GM12878 (cell line): Measurements from ENCODE around the gene DIDO1. TPM values are rescaled to one million over a fixed set of nuclear protein-coding genes. Genes with fewer than 3 reads are reported as not detected.
"Not testable (repeated sequence)": the region's sequence is repeated elsewhere in the genome, so short reads cannot be mapped to it uniquely, and the experiment has no call there.

Experiments used
- ATAC-seq: fragments of 200-7000 bp; cut with Tn5 transposase; 3 replicates; pipeline ENCODE4 v1.9.1; 2020; ENCODE audit warnings: mild to moderate bottlenecking, moderate library complexity
- BruUV-seq: library from RNA; stranded (reverse); fragments of 400-500 nt; replicated peaks from 2 replicates; lab custom pipeline; 2021; lab: Mats Ljungman, UMichigan
- CTCF ChIA-PET: fragments of 300-600 bp; sonication (Branson Sonifier 250); formaldehyde crosslinking; extraction: SDS; loops from one replicate; lab custom pipeline; 2021; ENCODE audit warnings: inconsistent platforms; lab: Yijun Ruan, JAX
- POLR2A ChIA-PET: fragments of 350-600 bp; formaldehyde crosslinking; extraction: SDS; loops from one replicate; lab custom pipeline; 2021; ENCODE audit warnings: inconsistent platforms; lab: Charles Lee
- RAD21 ChIA-PET: fragments of 300-600 bp; sonication (Branson Sonifier 250); formaldehyde crosslinking; loops from one replicate; lab custom pipeline; 2023; ENCODE audit warnings: antibody characterized with exemption; ENCODE audit not compliant: unreplicated experiment; lab: Charles Lee
- SMC1A ChIA-PET: fragments of 300-600 bp; sonication (Branson Sonifier 250); formaldehyde crosslinking; loops from one replicate; lab custom pipeline; 2023; ENCODE audit not compliant: unreplicated experiment, uncharacterized antibody; lab: Charles Lee
- DNase-seq: peaks from one replicate; pipeline ENCODE4 v3.0.0-alpha.2; 2011; ENCODE audit warnings: low read depth, low spot score
- FAIRE-seq: peaks from 3 replicates; lab custom pipeline; 2011; peaks lifted over from hg19 to GRCh38; lab: Jason Lieb, UNC
- H2AFZ ChIP-seq: 2 replicates; pipeline ENCODE4 v1.6.0; 2011; ENCODE audit warnings: low read depth, low read length, control low read depth; ENCODE audit not compliant: control insufficient read depth
- H3K27ac ChIP-seq: 2 replicates; pipeline ENCODE4 v1.5.1; 2011; ENCODE audit warnings: control low read depth; ENCODE audit not compliant: control insufficient read depth, insufficient read depth
- H3K27me3 ChIP-seq, 2 experiments: replicated peaks in 1 of 2; 2 replicates each; pipeline versions ENCODE4 v1.6.0 to v1.6.1; 2011; ENCODE audit warnings: low read length in 1 of 2; ENCODE audit not compliant: control insufficient read depth in 2 of 2, insufficient read depth in 2 of 2
- H3K36me3 ChIP-seq, 2 experiments: 2 replicates each; pipeline ENCODE4 v1.5.1; 2011; ENCODE audit warnings: low read length in 1 of 2; ENCODE audit not compliant: control insufficient read depth in 2 of 2, insufficient read depth in 2 of 2
- H3K4me1 ChIP-seq: 2 replicates; pipeline ENCODE4 v1.6.1; 2011; ENCODE audit warnings: mild to moderate bottlenecking, low read length, moderate library complexity, mixed read lengths; ENCODE audit not compliant: control insufficient read depth, insufficient read depth
- H3K4me2 ChIP-seq: 2 replicates; pipeline ENCODE4 v1.6.0; 2011; ENCODE audit warnings: control low read depth; ENCODE audit not compliant: control insufficient read depth, insufficient read depth
- H3K4me3 ChIP-seq: fragments of 200-600 bp; sonication (generic); 2 replicates; pipeline ENCODE4 v1.5.1; 2016
- H3K79me2 ChIP-seq: 2 replicates; pipeline ENCODE4 v1.6.0; 2011; ENCODE audit warnings: low read length; ENCODE audit not compliant: control insufficient read depth, insufficient read depth
- H3K9ac ChIP-seq: 2 replicates; pipeline ENCODE4 v1.8.0; 2011; ENCODE audit warnings: low read length, control low read depth, mixed read lengths; ENCODE audit not compliant: control insufficient read depth, insufficient read depth
- H3K9me3 ChIP-seq: replicated peaks from 3 replicates; pipeline ENCODE4 v1.5.1; 2011; ENCODE audit warnings: mild to moderate bottlenecking, low read length; ENCODE audit not compliant: control insufficient read depth, insufficient read depth
- H4K20me1 ChIP-seq: 2 replicates; pipeline ENCODE4 v1.6.0; 2011; ENCODE audit not compliant: control insufficient read depth, insufficient read depth
- POLR2A ChIP-seq: IDR thresholded peaks from 2 replicates; pipeline ENCODE4 v1.6.1; 2011; ENCODE audit warnings: low read depth, mild to moderate bottlenecking, low read length
- POU2F2 ChIP-seq: IDR thresholded peaks from 3 replicates; pipeline ENCODE4 v1.6.1; 2011; ENCODE audit warnings: low read depth, mild to moderate bottlenecking, low read length, borderline replicate concordance
- WGBS: methylation state at CpG from one replicate; pipeline ENCODE4 v1.1.6; 2016; ENCODE audit warnings: low lambda C conversion rate; ENCODE audit not compliant: insufficient replicate concordance, insufficient coverage; ENCODE audit errors: missing lambda C conversion rate; 5-methylcytosine and 5-hydroxymethylcytosine counted together
- in situ Hi-C: fragments of 300-500 bp; cut with MboI; formaldehyde crosslinking; loops from 9 replicates; pipeline ENCODE4 v1.14.3; 2018; ENCODE audit warnings: mixed read lengths
- intact Hi-C: fragments of 100-400 bp; cut with micrococcal nuclease; formaldehyde crosslinking; loops from one replicate; pipeline ENCODE4 v1.14.2; 2022; ENCODE audit not compliant: unreplicated experiment
- polyA plus RNA-seq, 11 experiments: library from polyadenylated mRNA; depleted of rRNA in 4 of 11; unstranded in 6 of 11; stranded (reverse) in 5 of 11; fragments of >200 nt; fragmentation: Nextera tagmentation in 4 of 11; fragmentation: Illumina TruSeq in 1 of 11; extraction: Ambion mirVana in 4 of 11; extraction: Trizol in 1 of 11; gene quantifications; 1 replicate in 1 of 11; 2 replicates in 10 of 11; pipeline versions ENCODE4 v1.2.1 to v1.2.3, GENCODE V29; 2011 to 2016; ENCODE audit warnings: inconsistent platforms in 2 of 11, missing spikeins in 2 of 11, low read depth in 1 of 11
- total RNA-seq, 4 experiments: library from RNA; depleted of rRNA in 3 of 4; stranded (reverse); fragments of >200 nt in 3 of 4; fragmentation: Illumina TruSeq in 1 of 4; extraction: Trizol in 1 of 4; gene quantifications; 2 replicates each; pipeline versions ENCODE4 v1.2.1 to v1.2.3, GENCODE V29; 2013 to 2021

The DIDO1 gene
- total and polyA plus RNA-seq, 10 of the 15 experiments (the other 5 are each of a cell fraction or from before 2014, with no cell fraction given): 5.5 to 56.4 (median 38.4) TPM

DNA sequence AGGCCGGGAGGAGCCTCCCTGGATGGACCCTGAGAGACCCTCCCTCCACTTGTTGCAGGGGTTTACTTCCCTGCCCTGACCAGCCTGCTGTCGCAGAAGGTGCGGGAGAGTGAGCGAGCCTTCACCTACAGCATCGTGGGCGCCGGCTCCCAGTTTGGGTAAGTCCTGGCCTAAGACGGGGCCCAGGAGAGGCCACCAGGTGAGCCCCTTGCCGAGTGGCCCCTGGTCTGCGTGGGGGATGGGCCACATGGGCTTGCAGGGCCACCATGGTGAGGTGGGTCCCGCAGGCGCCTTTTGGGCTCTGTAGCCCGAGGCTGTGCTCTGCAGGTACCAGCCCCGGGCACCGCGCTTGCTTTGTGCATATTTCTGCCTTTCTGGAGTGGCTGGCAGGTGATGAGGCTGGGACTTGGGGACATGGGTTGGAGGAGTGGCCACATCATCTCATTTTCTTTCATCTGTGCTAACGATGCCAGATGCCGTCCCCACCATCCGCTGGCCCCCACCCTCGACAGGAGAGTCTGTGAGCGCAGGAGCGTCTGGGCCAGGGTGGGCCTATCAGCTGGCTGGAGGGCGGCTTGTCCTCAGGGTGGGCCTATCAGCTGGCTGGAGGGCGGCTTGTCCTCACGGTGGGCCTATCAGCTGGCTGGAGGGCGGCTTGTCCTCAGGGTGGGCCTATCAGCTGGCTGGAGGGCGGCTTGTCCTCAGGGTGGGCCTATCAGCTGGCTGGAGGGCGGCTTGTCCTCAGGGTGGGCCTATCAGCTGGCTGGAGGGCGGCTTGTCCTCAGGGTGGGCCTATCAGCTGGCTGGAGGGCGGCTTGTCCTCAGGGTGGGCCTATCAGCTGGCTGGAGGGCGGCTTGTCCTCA is 34.4 kb upstream of the DIDO1 start:
- intact Hi-C loops, RAD21 ChIA-PET, H3K9me3 ChIP-seq, H3K4me3 ChIP-seq, POLR2A ChIA-PET, H3K27ac ChIP-seq, H3K4me1 ChIP-seq, H4K20me1 ChIP-seq, H3K9ac ChIP-seq, H2AFZ ChIP-seq, DNase-seq, SMC1A ChIA-PET, in situ Hi-C loops, BruUV-seq, H3K27me3 ChIP-seq, ATAC-seq, FAIRE-seq, H3K4me2 ChIP-seq, H3K79me2 ChIP-seq: not testable (repeated sequence)
- CTCF ChIA-PET: interaction anchor here (1.5 kb wide), 1 partner anchor 59 kb away, joined by 4 read pairs; no protein-coding TSS in a partner anchor
- WGBS: 97% methylated on average over 24 of the region's 31 CpGs
- peaks cover 16 to 36% of the 10 kb centered on the region in 2 experiments; a peak in 3 of 4 replicates for H3K36me3 ChIP-seq

GRCh38 chr20:62959998-62960436 is 33.7 kb upstream of the DIDO1 start:
- ATAC-seq (no peak), DNase-seq (no peak), FAIRE-seq (no peak)
- 98% methylated on average over 20 of the region's 20 CpGs for WGBS
- Histone ChIP-seq H2AFZ (no peak overlapping the region), H3K4me1 (no peaks in the 10 kb centered on the region; the same call in 1 of the 2 replicates), H4K20me1 (no peaks in the 10 kb centered on the region), H3K79me2 (peaks cover 10% of the 10 kb centered on the region), H3K36me3 (peaks cover 16 to 36% of the 10 kb centered on the region in 2 experiments; a peak in 3 of 4 replicates)
- ChIA-PET POLR2A (interaction anchor here (1.2 kb wide), 1 partner anchor 16 kb away, joined by 3 read pairs; no protein-coding TSS in a partner anchor), CTCF (interaction anchor here (1.5 kb wide), 1 partner anchor 58 kb away, joined by 4 read pairs; no protein-coding TSS in a partner anchor)
- in situ Hi-C loops (no loop called here), intact Hi-C loops (no loop called here)
- TF ChIP-seq POU2F2: no peak
- TF ChIP-seq POLR2A: peak; percentile 33; the same call in 1 of the 2 replicates
- TF ChIP-seq, all 136 proteins: peak for 1
- no TSS peak for BruUV-seq
- Histone ChIP-seq H3K27me3 (no peaks in the 10 kb centered on the region), H3K4me3 (no peak overlapping the region), H3K9me3 (no peaks in the 10 kb centered on the region), H3K4me2 (no peak overlapping the region), H3K9ac (no peak overlapping the region), H3K27ac (no peak overlapping the region)
- RAD21 ChIA-PET: no interaction called here
- SMC1A ChIA-PET: no interaction called here
